Fibroblast of gingiva (primary cell): ENCODE data around the gene LRRC41.
"Not testable (repeated sequence)": the region's sequence is repeated elsewhere in the genome, so short reads cannot be mapped to it uniquely, and the experiment has no call there.

Source experiments
- DNase-seq: peaks from one replicate; pipeline ENCODE4 v3.0.0-alpha.2; 2011; ENCODE audit warnings: low read depth

The LRRC41 gene

GRCh38 chr1:46303038-46303871, at the start of gene LRRC41, which contains the start of gene UQCRH:
Gene LRRC41 (minus strand): TSS chr1:46303616. CDS start chr1:46303322, 294 bp downstream.
Gene UQCRH (plus strand): TSS chr1:46303698. CDS start chr1:46303767, 69 bp downstream.
- peak; percentile 98 for DNase-seq

- no peak for DNase-seq
Measured at GRCh38 chr1:46352363-46352762, 48.9 kb upstream of the LRRC41 start.

- DNase-seq: no peak
Measured at GRCh38 chr1:46345281-46345680, 41.9 kb upstream of the LRRC41 start.

GRCh38 chr1:46344481-46344880, 41.1 kb upstream of the LRRC41 start:
- no peak for DNase-seq

- DNase-seq: no peak
Measured at GRCh38 chr1:46343705-46344104, 40.3 kb upstream of the LRRC41 start.

GRCh38 chr1:46343351-46343695, 39.9 kb upstream of the LRRC41 start:
- no peak for DNase-seq

- no peak for DNase-seq
Measured at GRCh38 chr1:46342677-46343350, 39.4 kb upstream of the LRRC41 start.

GRCh38 chr1:46342084-46342656, 38.8 kb upstream of the LRRC41 start:
- no peak for DNase-seq

- DNase-seq: no peak
Measured at GRCh38 chr1:46341222-46342083, 38.0 kb upstream of the LRRC41 start.

- DNase-seq: peak; percentile 98
Measured at GRCh38 chr1:46340404-46341221, 37.2 kb upstream of the LRRC41 start, which contains the start of gene NSUN4. Gene NSUN4 (plus strand): TSS chr1:46340807. CDS start chr1:46340827, 20 bp downstream.

GRCh38 chr1:46337409-46337808, 34.0 kb upstream of the LRRC41 start:
- not testable (repeated sequence) for DNase-seq

- DNase-seq: no peak
Measured at GRCh38 chr1:46335081-46335480, 31.7 kb upstream of the LRRC41 start.

- no peak for DNase-seq
Measured at GRCh38 chr1:46334030-46334384, 30.6 kb upstream of the LRRC41 start.

- peak; percentile 31 for DNase-seq
Measured at GRCh38 chr1:46333300-46334029, 30.0 kb upstream of the LRRC41 start.

- not testable (repeated sequence) for DNase-seq
Measured at GRCh38 chr1:46331786-46332540, 28.5 kb upstream of the LRRC41 start.

- DNase-seq: not testable (repeated sequence)
Measured at GRCh38 chr1:46330381-46330780, 27.0 kb upstream of the LRRC41 start.

- not testable (repeated sequence) for DNase-seq
Measured at GRCh38 chr1:46329807-46330206, 26.4 kb upstream of the LRRC41 start.

GRCh38 chr1:46328182-46328581, 24.8 kb upstream of the LRRC41 start:
- DNase-seq: not testable (repeated sequence)

GRCh38 chr1:46325285-46326076, 22.1 kb upstream of the LRRC41 start:
- DNase-seq: not testable (repeated sequence)
